ENCODE measurements around the gene COLEC11.

The COLEC11 gene

DNA sequence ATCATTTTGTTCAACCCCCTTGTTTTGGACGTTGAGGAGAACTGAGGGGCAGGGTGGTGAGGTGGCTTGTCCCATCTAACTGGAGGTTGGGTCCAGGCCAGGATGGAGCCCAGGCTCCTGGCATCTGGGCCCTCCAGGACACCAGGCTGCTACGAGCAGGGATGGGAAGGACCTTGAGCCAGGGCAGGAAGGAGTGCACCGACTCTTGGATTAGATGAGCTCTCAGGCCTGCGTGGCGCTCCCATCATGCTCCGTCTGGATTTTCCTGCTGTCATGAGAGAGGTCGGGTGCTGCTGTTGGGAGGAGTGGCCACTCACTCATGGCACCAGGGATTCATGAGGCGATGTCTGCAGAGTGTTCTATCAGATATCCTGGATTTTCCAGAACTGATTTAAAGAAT lies 44.7 kb downstream of the COLEC11 start:
- DNase-seq = no peak

DNA sequence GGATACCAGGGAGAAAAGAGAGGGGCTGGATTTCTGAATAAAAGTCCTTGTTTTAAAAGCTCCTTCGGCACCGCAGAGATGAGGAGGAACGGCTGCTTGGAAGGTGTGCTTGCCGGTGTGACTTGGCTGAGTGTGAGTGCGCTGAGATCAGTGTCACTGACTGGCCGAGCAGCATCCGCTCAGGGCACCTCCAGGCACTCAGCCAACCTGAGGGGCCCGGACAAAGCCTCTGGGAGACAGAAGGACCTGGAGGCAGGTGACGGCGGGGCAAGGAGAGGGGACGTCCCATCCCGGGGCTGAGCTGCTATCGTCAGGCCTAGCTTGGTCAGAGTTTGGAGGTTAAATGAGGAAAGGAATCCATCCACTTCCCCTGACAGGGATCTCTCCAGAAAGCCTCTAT lies 46.3 kb downstream of the COLEC11 start:
- DNase-seq = no peak

GRCh38 chr2:3641841-3642421 lies 47.0 kb downstream of the COLEC11 start:
- DNase-seq = no peak

DNA sequence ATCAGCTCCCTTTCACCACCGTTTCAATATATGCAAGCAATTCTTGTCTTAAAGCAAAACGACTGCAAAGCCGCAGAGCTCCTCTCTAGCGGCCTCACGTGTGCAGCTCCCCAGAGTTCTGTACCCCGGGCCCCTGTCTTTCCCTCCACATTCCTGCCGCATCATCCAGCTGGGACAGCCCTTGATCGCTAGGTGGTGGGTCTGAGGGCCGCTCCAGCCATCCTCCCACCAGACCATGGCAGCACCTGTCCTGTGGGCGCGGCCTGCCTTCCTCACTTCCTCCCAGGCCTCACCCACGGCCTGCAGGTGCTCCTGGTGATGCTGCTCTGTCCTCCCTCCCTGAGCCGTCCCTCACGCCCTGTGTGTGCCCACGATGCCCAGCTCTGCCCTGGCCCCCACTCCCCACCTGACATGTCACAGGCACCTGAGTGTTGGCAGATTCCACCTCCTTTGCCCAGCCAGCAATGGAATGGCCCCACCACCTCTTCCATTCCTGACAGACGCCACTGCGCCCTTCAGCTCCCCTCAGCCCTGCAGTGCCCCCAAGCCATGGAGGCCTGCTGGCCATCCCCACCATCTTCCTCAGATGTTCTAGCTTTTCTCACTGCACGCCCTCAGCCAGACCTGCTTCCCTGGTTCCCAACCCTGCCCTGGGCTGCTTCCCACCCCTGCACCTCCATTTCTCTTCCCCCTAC lies 47.8 kb downstream of the COLEC11 start:
- no peak for DNase-seq

GRCh38 chr2:3643371-3644245 lies 48.7 kb downstream of the COLEC11 start:
- no peak for DNase-seq

DNA sequence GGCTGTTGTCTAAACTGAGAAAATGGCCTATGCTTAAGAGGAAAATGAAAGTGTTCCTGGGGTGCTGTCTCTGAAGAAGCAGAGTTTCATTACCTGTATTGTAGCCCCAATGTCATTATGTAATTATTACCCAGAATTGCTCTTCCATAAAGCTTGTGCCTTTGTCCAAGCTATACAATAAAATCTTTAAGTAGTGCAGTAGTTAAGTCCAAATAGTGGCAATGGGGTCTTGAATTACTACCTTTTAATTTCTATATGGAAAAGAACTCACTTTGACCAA lies 49.3 kb downstream of the COLEC11 start:
- DNase-seq = no peak

DNA sequence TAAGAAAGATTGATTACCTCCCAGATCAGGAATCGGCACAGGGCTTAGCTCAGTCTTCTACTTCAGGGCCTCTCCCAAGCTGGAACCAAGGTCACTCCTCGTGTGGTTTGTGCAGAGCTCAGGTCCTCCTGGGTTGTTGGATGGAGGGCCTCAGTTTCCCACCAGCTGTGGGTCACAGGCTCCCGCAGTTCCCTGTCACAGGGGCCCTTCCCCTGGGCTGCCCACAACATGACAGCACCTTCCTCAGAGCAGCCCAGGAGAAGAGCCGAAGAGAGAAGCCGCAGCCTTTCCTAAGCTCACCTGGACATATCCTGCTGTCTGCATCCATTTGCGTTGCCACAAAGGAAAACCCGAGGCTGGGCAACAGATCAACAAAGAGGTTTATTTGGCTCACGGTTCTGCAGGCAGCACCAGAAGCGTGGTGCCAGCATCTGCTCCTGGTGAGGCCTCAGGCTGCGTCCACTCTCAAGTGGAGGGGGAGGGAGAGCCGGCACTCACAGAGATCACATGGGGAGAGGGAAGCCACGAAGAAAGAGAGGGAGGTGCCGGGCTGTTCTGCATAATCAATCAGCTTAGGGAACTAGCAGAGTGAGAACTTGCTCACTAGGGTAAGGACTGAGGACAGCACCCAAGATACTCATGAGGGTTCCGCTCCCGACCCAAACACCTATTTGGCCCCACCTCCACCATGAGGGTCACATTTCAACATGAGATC lies 50.1 kb downstream of the COLEC11 start:
- no peak for DNase-seq

DNA sequence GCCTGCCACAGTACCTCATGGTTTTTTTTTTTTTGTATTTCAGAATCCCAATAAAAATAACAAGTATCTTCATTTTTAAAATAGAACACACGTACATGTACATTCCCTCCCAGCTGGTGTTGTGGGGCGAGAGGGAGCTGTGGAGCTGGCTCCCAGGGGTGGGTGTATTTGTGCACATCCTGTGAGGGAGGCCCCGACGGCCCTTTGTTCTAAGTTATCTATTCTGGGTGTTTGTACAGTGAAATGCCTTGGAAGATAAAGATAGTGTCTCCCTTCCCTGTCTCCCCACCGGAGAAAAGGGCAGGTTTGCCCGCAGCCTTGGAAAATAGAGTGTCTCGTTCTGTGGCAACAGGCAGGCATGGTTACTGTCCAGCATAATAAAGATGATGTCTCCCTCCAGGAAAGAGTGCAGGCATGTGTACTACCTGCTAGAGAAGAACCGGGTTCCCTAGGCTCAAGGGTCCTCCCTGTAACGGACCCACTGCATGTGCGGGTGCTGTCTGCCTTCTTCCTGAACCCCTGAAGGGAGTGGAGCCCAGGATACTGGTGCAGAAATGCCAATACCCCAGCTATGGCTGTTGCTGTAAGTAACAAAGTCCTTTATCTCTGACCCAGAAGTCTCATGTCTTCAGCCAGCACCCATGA lies 51.0 kb downstream of the COLEC11 start:
- DNase-seq = no peak

- no peak for DNase-seq
These were observed 51.5 kb downstream of the COLEC11 start for GRCh38 chr2:3646446-3646845.

- no peak for DNase-seq
These were observed 52.3 kb downstream of the COLEC11 start for GRCh38 chr2:3647246-3647645.

GRCh38 chr2:3647831-3648651 lies 53.1 kb downstream of the COLEC11 start:
- no peak for DNase-seq

DNA sequence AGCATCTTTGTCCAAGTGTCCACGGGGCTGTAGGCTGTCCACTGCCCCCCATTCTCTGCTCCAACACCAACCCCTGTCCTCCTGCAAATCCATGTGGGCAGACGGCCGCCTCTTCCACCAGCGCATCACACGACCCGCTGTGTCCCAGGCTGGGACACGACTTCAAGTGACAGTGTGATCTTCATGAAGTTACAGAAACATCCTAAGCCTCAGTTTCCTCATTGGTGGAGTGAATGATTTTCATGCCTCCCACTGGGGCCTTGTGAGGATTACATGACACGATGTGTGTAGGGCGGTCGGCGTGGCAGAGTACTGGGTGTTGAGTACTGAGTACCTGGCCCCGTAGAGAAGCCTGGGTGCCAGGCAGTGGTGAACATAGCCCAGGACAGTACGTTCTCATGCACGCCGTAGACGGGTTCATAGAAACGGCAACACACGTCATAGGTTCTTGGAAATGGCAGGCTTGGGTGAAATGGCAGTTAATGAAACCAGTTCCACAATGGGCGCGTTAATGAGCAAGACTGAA lies 53.8 kb downstream of the COLEC11 start:
- no peak for DNase-seq

DNA sequence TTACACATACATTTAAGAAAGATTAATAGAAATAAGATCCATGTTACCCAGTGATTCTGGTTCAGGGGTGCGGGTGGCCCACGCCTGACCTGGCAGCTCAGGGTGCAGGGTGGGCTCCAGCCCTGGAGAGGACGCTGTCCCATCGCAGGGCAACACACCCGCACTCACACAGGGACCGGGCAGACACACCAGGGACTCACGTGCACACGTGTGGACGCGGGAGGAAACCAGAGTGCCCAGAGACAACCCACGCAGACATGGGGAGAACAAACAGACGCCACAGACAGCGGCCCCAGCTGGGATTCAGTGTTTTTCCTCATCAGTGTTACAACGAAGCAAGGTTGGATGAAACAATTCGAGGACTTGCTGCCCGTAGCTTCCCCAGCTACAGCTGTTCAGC lies 54.7 kb downstream of the COLEC11 start:
- no peak for DNase-seq

- DNase-seq = no peak
These were observed 55.4 kb downstream of the COLEC11 start for GRCh38 chr2:3650140-3650920.

DNA sequence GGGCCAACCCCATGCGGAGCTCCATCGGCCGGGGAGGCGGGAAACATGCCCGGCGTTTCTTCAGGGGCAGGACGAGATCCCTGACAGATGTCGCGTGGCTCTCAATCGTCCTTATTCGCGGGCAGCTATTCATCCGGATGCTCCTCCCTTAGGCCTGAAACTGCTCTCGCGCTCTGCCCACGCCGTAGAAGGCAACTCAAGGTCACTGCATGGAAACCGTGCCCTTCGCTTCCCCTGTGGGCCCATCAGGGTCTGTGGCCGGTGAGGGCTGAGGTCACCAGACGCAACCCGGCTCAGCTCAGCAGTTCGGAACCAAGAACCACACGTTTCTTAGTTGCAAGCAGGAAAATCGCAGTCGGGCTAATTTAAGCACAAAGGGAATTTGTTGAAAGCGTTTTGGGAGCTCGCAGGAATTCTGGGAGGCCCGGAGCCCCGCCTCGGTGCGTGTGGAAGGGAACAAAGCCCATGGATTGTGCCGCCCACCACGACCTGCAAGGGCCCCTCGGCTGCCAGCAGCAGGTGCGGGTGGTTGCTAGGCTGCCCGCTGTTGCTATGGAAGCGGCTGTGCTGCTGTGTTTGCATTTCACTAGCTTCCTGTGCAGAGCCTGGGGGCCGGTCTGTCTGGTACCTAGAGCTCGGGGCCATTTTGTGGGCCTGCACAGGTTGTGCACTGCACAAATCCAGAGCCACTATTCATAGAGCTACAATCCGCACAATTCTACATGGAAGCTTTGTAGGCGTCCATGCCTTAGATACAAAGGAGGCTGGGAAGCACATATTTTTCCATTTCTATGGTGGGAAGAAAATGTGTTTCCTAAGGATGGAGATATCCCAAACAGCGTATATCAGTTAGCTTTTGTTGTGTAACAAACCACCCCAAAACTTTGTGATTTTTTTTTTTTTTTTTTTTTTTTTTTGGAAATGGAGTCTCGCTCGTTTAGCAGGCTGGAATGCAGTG lies 57.1 kb downstream of the COLEC11 start:
- no peak for DNase-seq

- no peak for DNase-seq
These were observed 58.1 kb downstream of the COLEC11 start for GRCh38 chr2:3652896-3653625.

DNA sequence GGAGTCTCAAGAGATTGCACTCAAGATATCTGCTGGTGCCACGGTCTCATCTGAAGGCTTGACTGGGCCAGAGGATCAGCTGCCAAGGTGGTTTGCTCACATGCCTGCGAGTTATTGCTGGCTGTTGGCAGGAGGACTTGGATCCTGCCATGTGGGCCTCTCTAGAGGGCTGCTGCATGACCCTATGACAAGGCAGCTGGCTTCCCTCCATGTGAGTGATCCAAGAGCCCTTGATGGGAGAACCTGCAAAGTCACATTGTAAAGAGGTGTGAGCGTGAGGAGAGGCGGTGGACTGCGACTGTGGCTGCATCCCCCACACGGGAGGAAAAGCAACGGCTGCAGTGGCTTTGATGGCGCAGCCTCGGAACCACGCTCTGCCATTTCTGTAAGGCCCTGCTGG lies 59.1 kb downstream of the COLEC11 start:
- DNase-seq = no peak

DNA sequence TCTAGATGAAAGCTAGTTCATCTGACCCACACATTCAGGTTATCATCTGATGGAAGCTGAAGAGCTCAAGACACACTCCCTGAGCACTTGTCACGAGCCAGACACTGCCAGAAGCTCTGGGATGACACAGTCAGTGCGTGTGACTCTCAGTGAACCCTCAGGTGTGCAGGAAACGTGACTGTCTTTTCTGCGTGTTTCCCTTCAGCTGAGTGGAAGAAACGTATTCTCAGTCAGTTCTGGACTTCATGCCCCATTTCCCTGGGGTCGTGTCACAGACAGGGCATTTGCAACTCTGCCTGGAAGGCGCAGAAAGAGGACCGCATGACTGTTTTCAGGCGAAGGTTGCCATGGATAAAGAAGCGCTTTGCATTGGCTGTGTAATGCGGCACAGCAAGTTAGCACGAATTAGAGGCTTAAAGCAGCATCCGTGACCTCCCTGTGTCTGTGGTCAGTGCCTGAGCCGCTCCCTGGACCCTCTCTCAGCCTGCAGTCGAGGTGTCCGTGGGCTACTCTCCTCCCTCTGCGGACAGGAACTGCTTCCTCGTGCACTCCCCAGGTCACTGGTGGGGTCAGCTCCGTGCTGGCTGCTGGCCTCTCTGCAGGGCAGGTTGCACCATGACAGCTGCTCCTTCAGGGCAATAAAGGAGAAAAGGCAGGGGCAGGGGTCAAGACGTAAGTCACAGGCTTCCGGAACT lies 59.8 kb downstream of the COLEC11 start:
- DNase-seq = no peak
